H1 (cell line): ENCODE results near the gene CRKL. TPM values are rescaled to one million over a fixed set of nuclear protein-coding genes. Genes with fewer than 3 reads are reported as not detected.

Experiments
- CTCF ChIA-PET: fragments of 300-600 bp; sonication (Branson Sonifier 250); formaldehyde crosslinking; loops from one replicate; lab custom pipeline; 2021; ENCODE audit not compliant: partially characterized antibody; lab: Charles Lee
- POLR2A ChIA-PET: fragments of 300-600 bp; sonication (Branson Sonifier 250); formaldehyde crosslinking; loops from one replicate; lab custom pipeline; 2021; ENCODE audit warnings: inconsistent platforms; ENCODE audit not compliant: partially characterized antibody; lab: Charles Lee
- DNase-seq, 2 experiments: peaks; one replicate each; pipeline versions ENCODE4 v3.0.0 to v3.0.0-alpha.2; 2010 to 2022; ENCODE audit warnings: low spot score in 2 of 2, low read depth in 1 of 2, mixed read lengths in 1 of 2
- FAIRE-seq: peaks from 2 replicates; lab custom pipeline; 2011; peaks lifted over from hg19 to GRCh38; lab: Jason Lieb, UNC
- H2AFZ ChIP-seq: 2 replicates; pipeline ENCODE4 v1.8.1; 2012; ENCODE audit warnings: low read length, inconsistent platforms
- H2AK5ac ChIP-seq: 2 replicates; pipeline ENCODE4 v1.6.1; 2013; ENCODE audit warnings: low read depth, low read length
- H2BK120ac ChIP-seq: replicated peaks from 2 replicates; pipeline ENCODE3; 2013; ENCODE audit warnings: low read depth, low read length, inconsistent platforms
- H2BK12ac ChIP-seq: 2 replicates; pipeline ENCODE4 v1.6.1; 2013; ENCODE audit warnings: low read depth, low read length
- H2BK15ac ChIP-seq: 2 replicates; pipeline ENCODE4 v1.6.1; 2013; ENCODE audit warnings: low read length
- H2BK20ac ChIP-seq: 2 replicates; pipeline ENCODE4 v1.6.1; 2013; ENCODE audit warnings: low read length
- H2BK5ac ChIP-seq: 2 replicates; pipeline ENCODE4 v1.6.1; 2013; ENCODE audit warnings: low read depth, low read length
- H3K14ac ChIP-seq: 2 replicates; pipeline ENCODE4 v1.6.1; 2013; ENCODE audit warnings: inconsistent platforms; ENCODE audit not compliant: insufficient read length
- H3K18ac ChIP-seq: 2 replicates; pipeline ENCODE4 v1.6.1; 2013; ENCODE audit warnings: low read length; ENCODE audit errors: extremely low read depth
- H3K23ac ChIP-seq: 2 replicates; pipeline ENCODE4 v1.6.1; 2013; ENCODE audit warnings: inconsistent platforms; ENCODE audit not compliant: insufficient read length
- H3K23me2 ChIP-seq: 2 replicates; pipeline ENCODE4 v1.6.1; 2013; ENCODE audit warnings: low read depth, low read length
- H3K27ac ChIP-seq: 2 replicates; pipeline ENCODE4 v1.6.1; 2011; ENCODE audit warnings: low read depth, low read length, inconsistent platforms
- H3K27me3 ChIP-seq, 4 experiments: replicated peaks in 1 of 4; 1 replicate in 1 of 4; 2 replicates in 3 of 4; pipeline versions ENCODE4 v1.6.1 to v1.8.1; 2011 to 2013; ENCODE audit warnings: low read length in 3 of 4, mild to moderate bottlenecking in 3 of 4, inconsistent platforms in 2 of 4, mixed read lengths in 2 of 4, moderate library complexity in 1 of 4; ENCODE audit not compliant: control insufficient read depth in 3 of 4, insufficient read depth in 3 of 4; ENCODE audit errors: extremely low read depth in 1 of 4
- H3K36me3 ChIP-seq, 4 experiments: 2 replicates each; pipeline versions ENCODE4 v1.6.1 to v1.8.1; 2011 to 2013; ENCODE audit warnings: mild to moderate bottlenecking in 4 of 4, low read length in 3 of 4, moderate library complexity in 2 of 4, control low read depth in 1 of 4, inconsistent platforms in 1 of 4; ENCODE audit not compliant: insufficient read depth in 4 of 4, control insufficient read depth in 2 of 4
- H3K4ac ChIP-seq: replicated peaks from 2 replicates; pipeline ENCODE3; 2013; ENCODE audit warnings: low read length, low read depth, mixed read lengths, inconsistent platforms; ENCODE audit not compliant: insufficient read length
- H3K4me1 ChIP-seq, 4 experiments: replicated peaks in 1 of 4; 1 replicate in 1 of 4; 2 replicates in 3 of 4; pipeline versions ENCODE4 v1.6.1 to v1.8.1; 2011 to 2013; ENCODE audit warnings: low read length in 3 of 4, inconsistent platforms in 2 of 4, mixed read lengths in 1 of 4; ENCODE audit not compliant: insufficient read depth in 4 of 4, control insufficient read depth in 3 of 4
- H3K4me2 ChIP-seq, 2 experiments: 2 replicates each; pipeline versions ENCODE4 v1.6.1 to v1.8.1; 2011 to 2013; ENCODE audit warnings: low read depth in 2 of 2, low read length in 2 of 2, control low read depth in 1 of 2, inconsistent platforms in 1 of 2, mild to moderate bottlenecking in 1 of 2; ENCODE audit not compliant: insufficient read depth in 1 of 2
- H3K4me3 ChIP-seq, 4 experiments: fragments of 200-600, 300-600 bp in 1 of 4; sonication (generic), shearing (Covaris generic), sonication (Bioruptor Twin) in 1 of 4; 2 replicates each; pipeline versions ENCODE4 v1.5.1 to v1.8.1; 2011 to 2016; ENCODE audit warnings: low read length in 4 of 4, low read depth in 3 of 4, control low read depth in 2 of 4, inconsistent platforms in 2 of 4, mild to moderate bottlenecking in 2 of 4, mixed read lengths in 1 of 4, moderate library complexity in 1 of 4; ENCODE audit not compliant: insufficient read depth in 2 of 4; ENCODE audit errors: extremely low read depth in 1 of 4
- H3K56ac ChIP-seq: replicated peaks from 2 replicates; pipeline ENCODE3; 2013; ENCODE audit warnings: low read depth, mild to moderate bottlenecking, mixed read lengths, low read length, inconsistent platforms; ENCODE audit not compliant: insufficient read length
- H3K79me1 ChIP-seq: 2 replicates; pipeline ENCODE4 v1.6.1; 2013; ENCODE audit warnings: low read depth, low read length, control low read depth
- H3K79me2 ChIP-seq, 2 experiments: 2 replicates each; pipeline versions ENCODE4 v1.6.1 to v1.8.1; 2012 to 2013; ENCODE audit warnings: low read length in 2 of 2, mild to moderate bottlenecking in 2 of 2, inconsistent platforms in 1 of 2; ENCODE audit not compliant: insufficient read depth in 2 of 2, control insufficient read depth in 1 of 2
- H3K9ac ChIP-seq, 4 experiments: replicated peaks in 1 of 4; 1 replicate in 1 of 4; 2 replicates in 3 of 4; pipeline versions ENCODE4 v1.6.1 to v1.8.1; 2011 to 2013; ENCODE audit warnings: low read depth in 3 of 4, low read length in 3 of 4, control low read depth in 2 of 4, mild to moderate bottlenecking in 2 of 4, moderate library complexity in 2 of 4, inconsistent platforms in 1 of 4; ENCODE audit errors: extremely low read depth in 1 of 4
- H3K9me3 ChIP-seq, 2 experiments: 2 replicates each; pipeline versions ENCODE4 v1.6.1 to v1.8.1; 2012 to 2013; ENCODE audit warnings: mild to moderate bottlenecking in 2 of 2, moderate library complexity in 2 of 2, control low read depth in 1 of 2, inconsistent platforms in 1 of 2, low read depth in 1 of 2, low read length in 1 of 2, mixed read lengths in 1 of 2; ENCODE audit not compliant: insufficient read depth in 2 of 2
- H4K20me1 ChIP-seq, 2 experiments: replicated peaks in 1 of 2; 2 replicates each; pipeline versions ENCODE3 to v1.8.1; 2011 to 2013; ENCODE audit warnings: inconsistent platforms in 2 of 2, low read length in 2 of 2, mild to moderate bottlenecking in 1 of 2; ENCODE audit not compliant: insufficient read depth in 2 of 2, control insufficient read depth in 1 of 2
- H4K5ac ChIP-seq: 2 replicates; pipeline ENCODE4 v1.6.1; 2013; ENCODE audit warnings: low read length, low read depth, mixed read lengths, inconsistent platforms; ENCODE audit not compliant: insufficient read length
- H4K8ac ChIP-seq: 2 replicates; pipeline ENCODE4 v1.8.0; 2013; ENCODE audit warnings: mild to moderate bottlenecking, moderate library complexity, low read length, inconsistent platforms; ENCODE audit not compliant: insufficient read depth; ENCODE audit errors: extremely low read depth
- H4K91ac ChIP-seq: replicated peaks from 2 replicates; pipeline ENCODE3; 2013; ENCODE audit warnings: low read length, mixed read lengths, inconsistent platforms; ENCODE audit not compliant: insufficient read length
- BCL11A ChIP-seq, 2 experiments: IDR thresholded peaks; one replicate each; pipeline ENCODE4 v1.6.1; 2011; ENCODE audit warnings: low read depth in 2 of 2, low read length in 2 of 2, mild to moderate bottlenecking in 2 of 2
- CHD1 ChIP-seq: IDR thresholded peaks from 2 replicates; pipeline ENCODE4 v1.6.1; 2012; ENCODE audit warnings: low read depth, low read length, improper control_type of control experiment
- SIN3A ChIP-seq, 2 experiments: IDR thresholded peaks in 1 of 2; conservative IDR thresholded peaks in 1 of 2; 2 replicates each; pipeline ENCODE4 v1.6.1; 2011 to 2012; ENCODE audit warnings: low read length in 2 of 2, improper control_type of control experiment in 1 of 2, low read depth in 1 of 2, mild to moderate bottlenecking in 1 of 2
- SIRT6 ChIP-seq: IDR thresholded peaks from one replicate; pipeline ENCODE4 v1.7.1; 2012; ENCODE audit warnings: low read length, inconsistent platforms
- SP1 ChIP-seq: IDR thresholded peaks from 2 replicates; pipeline ENCODE4 v1.6.1; 2011; ENCODE audit warnings: low read depth, low read length
- SP4 ChIP-seq: IDR thresholded peaks from 2 replicates; pipeline ENCODE4 v1.6.1; 2012; ENCODE audit warnings: low read length, inconsistent platforms
- TCF12 ChIP-seq: IDR thresholded peaks from 2 replicates; pipeline ENCODE4 v1.6.1; 2011; ENCODE audit warnings: low read depth, mild to moderate bottlenecking, low read length
- TEAD4 ChIP-seq: IDR thresholded peaks from 2 replicates; pipeline ENCODE4 v1.6.1; 2012; ENCODE audit warnings: low read depth, low read length, inconsistent platforms, mixed read lengths
- WGBS, 2 experiments: shearing (Covaris generic) in 1 of 2; methylation state at CpG; one replicate each; pipeline versions ENCODE4 v1.1.6 to v1.1.7; 2013 to 2015; ENCODE audit warnings: low lambda C conversion rate in 2 of 2, mixed read lengths in 2 of 2, inconsistent platforms in 1 of 2, low coverage in 1 of 2, missing lambda C conversion rate in 1 of 2; ENCODE audit not compliant: insufficient replicate concordance in 2 of 2, insufficient coverage in 1 of 2, insufficient read length in 1 of 2; ENCODE audit errors: extremely low coverage in 1 of 2, missing lambda C conversion rate in 1 of 2; 5-methylcytosine and 5-hydroxymethylcytosine counted together
- polyA plus RNA-seq, 7 experiments: library from polyadenylated mRNA; depleted of rRNA in 3 of 7; stranded (reverse) in 5 of 7; unstranded in 2 of 7; fragments of >200 nt in 5 of 7; fragments of 200-250 nt in 2 of 7; gene quantifications; 1 replicate in 5 of 7; 2 replicates in 1 of 7; 4 replicates in 1 of 7; pipeline versions ENCODE4 v1.2.1 to v1.2.3, GENCODE V29; 2011 to 2013; ENCODE audit warnings: missing spikeins in 2 of 7, mixed read lengths in 2 of 7
- total RNA-seq: library from RNA; stranded (reverse); fragmentation: NEBNext Ultra II Directional; extraction: Animal tissue kit (Norgen Biotek cat#: 25700); gene quantifications from 2 replicates; pipeline ENCODE4 v1.2.1, GENCODE V29; 2021

CRKL gene
- total and polyA plus RNA-seq, 2 of the 8 experiments (the other 6 are each of a cell fraction or from before 2014, with no cell fraction given), result 34.5 to 94.5 TPM

- FAIRE-seq, result no peak
- no peak overlapping the region for H2BK120ac ChIP-seq
- CTCF ChIA-PET, result interaction anchor here (0.7 to 13.5 kb wide), 9 partner anchors 11 to 156 kb away, joined by 3 to 115 read pairs (median 5); partner anchors contain the start of genes AIFM3, LRRC74B and LZTR1
- POLR2A ChIA-PET, result interaction anchor here (1.5 kb wide), 1 partner anchor 21 kb away, joined by 4 read pairs; the partner anchor contains the start of gene LZTR1
- H3K9me3 ChIP-seq, result no peaks in the 10 kb centered on the region
- H3K9ac ChIP-seq, result no peak overlapping the region
- peaks cover 2 to 14% of the 10 kb centered on the region in 2 experiments for H4K20me1 ChIP-seq
- H3K23me2 ChIP-seq, result peaks cover 14% of the 10 kb centered on the region
- H3K56ac ChIP-seq, result no peak overlapping the region
- no peak overlapping the region for H3K4ac ChIP-seq
- H3K23ac ChIP-seq, result no peak overlapping the region
- H4K91ac ChIP-seq, result no peak overlapping the region
- no peak overlapping the region for H2BK5ac ChIP-seq
- H3K4me2 ChIP-seq, result no peak overlapping the region
- no peak overlapping the region for H2BK20ac ChIP-seq
- TF ChIP-seq BCL11A (IDR thresholded peaks at IDR 0.05; ENCODE audit: low read depth in 2 of 2, low read length in 2 of 2) (no peak), SP4 (no peak), TCF12 (no peak), CHD1 (no peak), SIN3A (conservative IDR thresholded peaks at IDR 0.05 in 1 of 2, IDR thresholded peaks at IDR 0.05 in 1 of 2; ENCODE audit: low read depth in 1 of 2, low read length in 2 of 2) (no peak), SIRT6 (no peak), SP1 (no peak), TEAD4 (no peak)
- no peak overlapping the region for H2BK12ac ChIP-seq
- peaks cover 0 to 10% (median 5%) of the 10 kb centered on the region in 4 experiments; a peak in 6 of 7 replicates for H3K4me1 ChIP-seq
- H3K79me1 ChIP-seq, result peaks cover under 1% of the 10 kb centered on the region; the same call in 1 of the 2 replicates
- H3K18ac ChIP-seq, result no peak overlapping the region
- no peak overlapping the region for H4K8ac ChIP-seq
- no peak overlapping the region for H3K4me3 ChIP-seq
- H3K14ac ChIP-seq, result no peak overlapping the region
- H2BK15ac ChIP-seq, result no peak overlapping the region
- WGBS, 2 experiments, result 82% methylated on average over 4 of the region's 4 CpGs; no CpG with 5 or more reads in 1 of the 2 experiments
- no peak overlapping the region for H3K27ac ChIP-seq
- H3K79me2 ChIP-seq, result no peaks in the 10 kb centered on the region
- H3K36me3 ChIP-seq, result no peaks in the 10 kb centered on the region
- no peak for DNase-seq
- H4K5ac ChIP-seq, result no peak overlapping the region
- H2AFZ ChIP-seq, result no peak overlapping the region
- peaks cover 23 to 38% (median 34%) of the 10 kb centered on the region in 4 experiments for H3K27me3 ChIP-seq
- H2AK5ac ChIP-seq, result no peak overlapping the region
These were observed 43.4 kb downstream of the CRKL start for GRCh38 chr22:20960609-20961008.
